IMR-90 (cell line): ENCODE measurements around the gene TP53BP1. TPM values are rescaled to one million over a fixed set of nuclear protein-coding genes. Genes with fewer than 3 reads are reported as not detected.
A peak's percentile ranks its signal among the peaks of the same experiment; 100 is the strongest.

Experiments
- ATAC-seq: fragments of 200-7000 bp; cut with Tn5 transposase; 2 replicates; pipeline ENCODE4 v1.9.1; 2020; ENCODE audit warnings: low read depth, mild to moderate bottlenecking, moderate library complexity
- BruUV-seq: library from RNA; stranded (reverse); fragments of 400-500 nt; replicated peaks from 2 replicates; lab custom pipeline; 2021; lab: Mats Ljungman, UMichigan
- CTCF ChIA-PET: fragments of 300-600 bp; formaldehyde crosslinking; extraction: SDS; loops from one replicate; lab custom pipeline; 2021; ENCODE audit warnings: antibody characterized with exemption; lab: Yijun Ruan, JAX
- POLR2A ChIA-PET: fragments of 300-600 bp; sonication (Branson Sonifier 250); formaldehyde crosslinking; loops from one replicate; lab custom pipeline; 2022; ENCODE audit warnings: antibody characterized with exemption; ENCODE audit not compliant: unreplicated experiment; lab: Charles Lee
- DNase-seq: peaks from one replicate; pipeline ENCODE4 v3.0.0; 2013
- H2AFZ ChIP-seq: replicated peaks from 2 replicates; pipeline ENCODE3; 2013; ENCODE audit warnings: low read length, mild to moderate bottlenecking; ENCODE audit not compliant: poor library complexity
- H2AK5ac ChIP-seq: 2 replicates; pipeline ENCODE4 v1.6.1; 2013; ENCODE audit warnings: low read depth, low read length, inconsistent platforms
- H2AK9ac ChIP-seq: replicated peaks from 2 replicates; pipeline ENCODE3; 2013; ENCODE audit warnings: mild to moderate bottlenecking, low read depth, low read length, moderate library complexity; ENCODE audit not compliant: poor library complexity
- H2BK120ac ChIP-seq: 2 replicates; pipeline ENCODE4 v1.6.1; 2013; ENCODE audit warnings: low read depth, low read length, inconsistent platforms
- H2BK15ac ChIP-seq: 3 replicates; pipeline ENCODE4 v1.6.1; 2013; ENCODE audit warnings: low read depth, low read length, inconsistent platforms
- H2BK20ac ChIP-seq: 2 replicates; pipeline ENCODE4 v1.6.1; 2013; ENCODE audit warnings: low read depth, mild to moderate bottlenecking, inconsistent platforms, low read length, moderate library complexity
- H2BK5ac ChIP-seq: 2 replicates; pipeline ENCODE4 v1.6.1; 2013; ENCODE audit warnings: mild to moderate bottlenecking, low read depth, low read length, inconsistent platforms; ENCODE audit not compliant: poor library complexity, severe bottlenecking
- H3K14ac ChIP-seq: replicated peaks from 2 replicates; pipeline ENCODE4 v1.6.1; 2013; ENCODE audit warnings: low read depth, low read length, inconsistent platforms
- H3K18ac ChIP-seq: 2 replicates; pipeline ENCODE4 v1.6.1; 2013; ENCODE audit warnings: low read depth, low read length, control low read depth
- H3K23ac ChIP-seq: 2 replicates; pipeline ENCODE4 v1.6.1; 2013; ENCODE audit warnings: low read depth, low read length, inconsistent platforms
- H3K27ac ChIP-seq: 2 replicates; pipeline ENCODE4 v1.5.1; 2013; ENCODE audit warnings: mild to moderate bottlenecking, control low read depth, low read length; ENCODE audit not compliant: insufficient read depth
- H3K27me3 ChIP-seq: 2 replicates; pipeline ENCODE4 v1.6.1; 2013; ENCODE audit warnings: low read length; ENCODE audit not compliant: control insufficient read depth, insufficient read depth
- H3K36me3 ChIP-seq: 2 replicates; pipeline ENCODE4 v1.6.1; 2013; ENCODE audit warnings: low read length, mixed read lengths; ENCODE audit not compliant: control insufficient read depth, insufficient read depth
- H3K4ac ChIP-seq: 2 replicates; pipeline ENCODE4 v1.6.1; 2013; ENCODE audit warnings: low read depth, low read length, inconsistent platforms
- H3K4me1 ChIP-seq: 2 replicates; pipeline ENCODE4 v1.6.1; 2013; ENCODE audit warnings: low read length, mixed read lengths; ENCODE audit not compliant: control insufficient read depth, insufficient read depth
- H3K4me2 ChIP-seq: 2 replicates; pipeline ENCODE4 v1.6.1; 2013; ENCODE audit warnings: low read depth, mild to moderate bottlenecking, control low read depth, low read length, moderate library complexity
- H3K4me3 ChIP-seq: 2 replicates; pipeline ENCODE4 v1.5.1; 2013; ENCODE audit warnings: low read depth, mild to moderate bottlenecking, control low read depth, low read length, moderate library complexity; ENCODE audit not compliant: insufficient read depth
- H3K56ac ChIP-seq: 2 replicates; pipeline ENCODE4 v1.6.1; 2013; ENCODE audit warnings: low read length, inconsistent platforms; ENCODE audit not compliant: insufficient read depth; ENCODE audit errors: extremely low read depth
- H3K79me1 ChIP-seq, 2 experiments: 2 replicates each; pipeline ENCODE4 v1.6.1; 2013; ENCODE audit warnings: low read length in 2 of 2, inconsistent platforms in 1 of 2, low read depth in 1 of 2
- H3K9ac ChIP-seq: 2 replicates; pipeline ENCODE4 v1.6.1; 2013; ENCODE audit warnings: low read depth, low read length, control low read depth
- H3K9me1 ChIP-seq: 2 replicates; pipeline ENCODE4 v1.6.1; 2013; ENCODE audit warnings: low read length, inconsistent platforms; ENCODE audit not compliant: insufficient read depth
- H3K9me3 ChIP-seq: 2 replicates; pipeline ENCODE4 v1.6.1; 2013; ENCODE audit warnings: low read length; ENCODE audit not compliant: control insufficient read depth, insufficient read depth
- H4K20me1 ChIP-seq: 2 replicates; pipeline ENCODE4 v1.6.1; 2013; ENCODE audit warnings: low read length, inconsistent platforms; ENCODE audit not compliant: insufficient read depth
- H4K5ac ChIP-seq: 2 replicates; pipeline ENCODE4 v1.6.1; 2013; ENCODE audit warnings: mild to moderate bottlenecking, low read depth, low read length, control low read depth
- H4K8ac ChIP-seq, 2 experiments: 2 replicates each; pipeline ENCODE4 v1.6.1; 2013; ENCODE audit warnings: low read depth in 2 of 2, low read length in 2 of 2, control low read depth in 1 of 2, inconsistent platforms in 1 of 2
- H4K91ac ChIP-seq: 2 replicates; pipeline ENCODE4 v1.6.1; 2013; ENCODE audit warnings: low read depth, low read length, inconsistent platforms; ENCODE audit not compliant: insufficient read depth
- MAZ ChIP-seq: IDR thresholded peaks from 2 replicates; pipeline ENCODE4 v1.6.1; 2012; ENCODE audit warnings: low read depth, mild to moderate bottlenecking, low read length, improper control_type of control experiment, moderate library complexity, borderline replicate concordance
- MXI1 ChIP-seq: IDR thresholded peaks from 2 replicates; pipeline ENCODE4 v1.6.1; 2012; ENCODE audit warnings: low read depth, mild to moderate bottlenecking, low read length, moderate library complexity, borderline replicate concordance
- RFX5 ChIP-seq: IDR thresholded peaks from 2 replicates; pipeline ENCODE4 v1.8.0; 2012; ENCODE audit warnings: low read depth, mild to moderate bottlenecking, low read length, moderate library complexity
- WGBS, 2 experiments: methylation state at CpG; one replicate each; pipeline versions ENCODE4 v1.1.5 to v1.1.7; 2013; ENCODE audit warnings: missing lambda C conversion rate in 2 of 2; ENCODE audit not compliant: insufficient read length in 1 of 2; ENCODE audit errors: extremely low coverage in 2 of 2; 5-methylcytosine and 5-hydroxymethylcytosine counted together
- dilution Hi-C: fragments of 300-500 bp; cut with HindIII; formaldehyde crosslinking; loops from one replicate; pipeline ENCODE4 v1.14.3; 2018; ENCODE audit warnings: low sequenced_read_pairs; ENCODE audit not compliant: unreplicated experiment
- in situ Hi-C: fragments of 300-500 bp; cut with MboI; formaldehyde crosslinking; loops from 3 replicates; pipeline ENCODE4 v1.14.3; 2019; ENCODE audit warnings: low sequenced_read_pairs, inconsistent platforms, mixed read lengths
- intact Hi-C: fragments of 100-400 bp; cut with micrococcal nuclease; formaldehyde crosslinking; loops from 2 replicates; pipeline ENCODE4 v1.10.0; 2022
- polyA plus RNA-seq, 3 experiments: library from polyadenylated mRNA; depleted of rRNA; stranded (reverse); fragments of >200 nt; gene quantifications; 2 replicates each; pipeline ENCODE4 v1.2.3, GENCODE V29; 2012; ENCODE audit warnings: low replicate concordance in 1 of 3
- total RNA-seq: library from RNA; depleted of rRNA; stranded (reverse); fragments of >200 nt; gene quantifications from 2 replicates; pipeline ENCODE4 v1.2.3, GENCODE V29; 2012

TP53BP1 gene
- total and polyA plus RNA-seq, 2 of the 4 experiments (the other 2 are of a cell fraction) = 36.3 to 64.5 TPM

- TF ChIP-seq MXI1 = peak; percentile 66
- no peak for TF ChIP-seq RFX5
- TF ChIP-seq MAZ = 0 out of 2 replicates have a peak, but pooled peaks have one; percentile 19
- H3K14ac ChIP-seq = peak within 1 kb of the TSS; percentile 82
- peak within 1 kb of the TSS; percentile 98 to 99 for H4K8ac ChIP-seq
- peak within 1 kb of the TSS; percentile 94 for H3K23ac ChIP-seq
- H3K4me3 ChIP-seq = peak within 1 kb of the TSS; percentile 97
- in situ Hi-C loops = no loop called here
- 0% methylated on average over 25 of the region's 66 CpGs; no CpG with 5 or more reads in 1 of the 2 experiments for WGBS, 2 experiments
- H4K5ac ChIP-seq = peak within 1 kb of the TSS; percentile 83
- peaks cover 11% of the 10 kb centered on the region for H3K36me3 ChIP-seq
- ChIA-PET CTCF (interaction anchor here (0.6 to 1.3 kb wide), 6 partner anchors 11 to 816 kb away, joined by 3 to 5 read pairs (median 3); no protein-coding TSS in a partner anchor), POLR2A (interaction anchor here (0.6 to 0.7 kb wide), 3 partner anchors 13 to 137 kb away, joined by 3 to 5 read pairs (median 4); no protein-coding TSS in a partner anchor)
- peaks cover 6% of the 10 kb centered on the region; the same call in 1 of the 2 replicates for H3K9me1 ChIP-seq
- H3K56ac ChIP-seq = peak within 1 kb of the TSS; percentile 73; the same call in 1 of the 2 replicates
- peak within 1 kb of the TSS; percentile 57 for H2AK5ac ChIP-seq
- ATAC-seq = peak; percentile 95
- no peak within 1 kb of the TSS for H2BK20ac ChIP-seq
- H3K18ac ChIP-seq = peak within 1 kb of the TSS; percentile 55; the same call in 1 of the 2 replicates
- peaks cover 43 to 48% of the 10 kb centered on the region in 2 experiments for H3K79me1 ChIP-seq
- H3K9me3 ChIP-seq = peaks cover 11% of the 10 kb centered on the region
- peak within 1 kb of the TSS; percentile 100 for H2AFZ ChIP-seq
- H3K9ac ChIP-seq = peak within 1 kb of the TSS; percentile 98
- no TSS peak for BruUV-seq
- no peaks in the 10 kb centered on the region for H3K27me3 ChIP-seq
- H4K91ac ChIP-seq = peak within 1 kb of the TSS; percentile 86
- peak within 1 kb of the TSS; percentile 93 for H3K4ac ChIP-seq
- H2BK120ac ChIP-seq = peak within 1 kb of the TSS; percentile 81
- DNase-seq = peak; percentile 62
- H2AK9ac ChIP-seq = peak within 1 kb of the TSS; percentile 96
- H3K4me1 ChIP-seq = peaks cover 2% of the 10 kb centered on the region; the same call in 1 of the 2 replicates
- H3K4me2 ChIP-seq = peak within 1 kb of the TSS; percentile 99
- H4K20me1 ChIP-seq = peaks cover 5% of the 10 kb centered on the region; the same call in 1 of the 2 replicates
- peak within 1 kb of the TSS; percentile 96 for H3K27ac ChIP-seq
- intact Hi-C loops = no loop called here
- peak within 1 kb of the TSS; percentile 83 for H2BK5ac ChIP-seq
- peak within 1 kb of the TSS; percentile 86; the same call in 1 of the 3 replicates for H2BK15ac ChIP-seq
- dilution Hi-C loops = no loop called here
Measured at GRCh38 chr15:43370975-43371974, 121.7 kb downstream of the TP53BP1 start, which contains the start of the genes TUBGCP4 and ZSCAN29. Gene TUBGCP4 (plus strand): TSS chr15:43371101. CDS start chr15:43371355, 254 bp downstream. Gene ZSCAN29 (minus strand): TSS chr15:43371043. CDS start chr15:43369913, 1,130 bp downstream.
